Smooth muscle cell of the umbilical artery (primary cell): ENCODE measurements around the gene DRD1. TPM values are rescaled to one million over a fixed set of nuclear protein-coding genes. Genes with fewer than 3 reads are reported as not detected.

Experiments used
- total RNA-seq: library from RNA; depleted of rRNA; stranded (reverse); fragments of >200 nt; gene quantifications from 2 replicates; pipeline ENCODE4 v1.2.3, GENCODE V29; 2014

Gene DRD1
- under 0.01 TPM in 1 of 2 replicates, not detected in the other for total RNA-seq

GRCh38 chr5:175444060-175444904 lies at the start of gene DRD1:
Gene DRD1 (minus strand): TSS chr5:175444182. CDS start chr5:175443099, 1,083 bp downstream.

GRCh38 chr5:175478384-175479124 lies 34.6 kb upstream of the DRD1 start, which contains the start of gene SFXN1:
Gene SFXN1 (plus strand): TSS chr5:175478560. CDS start chr5:175492104, 13,544 bp downstream.

Other genes starting within 250 kb of the DRD1 start
- 142 and 234 TPM in 2 replicates for gene SFXN1, start 34.4 kb upstream of the DRD1 start, total RNA-seq
- gene HRH2, start 213.9 kb upstream of the DRD1 start, total RNA-seq = not detected in 2 replicates